ENCODE results near the gene CDHR1.

CDHR1 gene

GRCh38 chr10:84201244-84201606 is 6.9 kb downstream of the CDHR1 start:
- DNase-seq, result no peak

GRCh38 chr10:84201682-84202081 is 7.3 kb downstream of the CDHR1 start:
- DNase-seq, result no peak

- no peak for DNase-seq
These were observed 8.0 kb downstream of the CDHR1 start for GRCh38 chr10:84202349-84202748.

- DNase-seq, result no peak
These were observed 9.8 kb downstream of the CDHR1 start for GRCh38 chr10:84204122-84204521.

- DNase-seq, result no peak
These were observed 10.3 kb downstream of the CDHR1 start for GRCh38 chr10:84204610-84205009.

GRCh38 chr10:84205049-84205852 is 10.9 kb downstream of the CDHR1 start:
- DNase-seq, result peak in 12 of 14 donors; percentile 7 to 64 (median 28)

GRCh38 chr10:84205853-84206525 is 11.7 kb downstream of the CDHR1 start:
- no peak for DNase-seq

GRCh38 chr10:84208023-84208422 is 13.7 kb downstream of the CDHR1 start:
- DNase-seq, result no peak

GRCh38 chr10:84211566-84211965 is 17.2 kb downstream of the CDHR1 start:
- no peak for DNase-seq

GRCh38 chr10:84212014-84212413 is 17.7 kb downstream of the CDHR1 start:
- no peak for DNase-seq

GRCh38 chr10:84213076-84213475 is 18.7 kb downstream of the CDHR1 start:
- DNase-seq, result no peak

- DNase-seq, result no peak
These were observed 19.8 kb downstream of the CDHR1 start for GRCh38 chr10:84214046-84214572.

- peak in 2 of 14 donors; percentile 14 to 43 for DNase-seq
These were observed 20.4 kb downstream of the CDHR1 start for GRCh38 chr10:84214612-84215235.

- DNase-seq, result no peak
These were observed 22.5 kb downstream of the CDHR1 start for GRCh38 chr10:84216834-84217233.

- DNase-seq, result no peak
These were observed 23.4 kb downstream of the CDHR1 start for GRCh38 chr10:84217746-84218145.

GRCh38 chr10:84221916-84222315 is 27.6 kb downstream of the CDHR1 start:
- no peak for DNase-seq

- no peak for DNase-seq
These were observed 30.2 kb downstream of the CDHR1 start for GRCh38 chr10:84224411-84225028.

GRCh38 chr10:84225427-84226173 is 31.3 kb downstream of the CDHR1 start, which contains the start of gene LRIT2:
Gene LRIT2 (minus strand): TSS chr10:84225544. CDS start chr10:84225520, 24 bp downstream.
- DNase-seq, result no peak

GRCh38 chr10:84226616-84227015 is 32.3 kb downstream of the CDHR1 start:
- no peak for DNase-seq

GRCh38 chr10:84227810-84228209 is 33.5 kb downstream of the CDHR1 start:
- DNase-seq, result no peak

GRCh38 chr10:84230359-84230758 is 36.0 kb downstream of the CDHR1 start:
- no peak for DNase-seq

- DNase-seq, result no peak
These were observed 38.0 kb downstream of the CDHR1 start for GRCh38 chr10:84232376-84232775.

All from C1 segment of cervical spinal cord (tissue), 14 donors.